IMR-90 (cell line): ENCODE measurements around the gene ZSCAN5A. TPM values are rescaled to one million over a fixed set of nuclear protein-coding genes. Genes with fewer than 3 reads are reported as not detected.

Source experiments
- ATAC-seq: fragments of 200-7000 bp; cut with Tn5 transposase; 2 replicates; pipeline ENCODE4 v1.9.1; 2020; ENCODE audit warnings: low read depth, mild to moderate bottlenecking, moderate library complexity
- BruUV-seq: library from RNA; stranded (reverse); fragments of 400-500 nt; replicated peaks from 2 replicates; lab custom pipeline; 2021; lab: Mats Ljungman, UMichigan
- CTCF ChIA-PET: fragments of 300-600 bp; formaldehyde crosslinking; extraction: SDS; loops from one replicate; lab custom pipeline; 2021; ENCODE audit warnings: antibody characterized with exemption; lab: Yijun Ruan, JAX
- POLR2A ChIA-PET: fragments of 300-600 bp; sonication (Branson Sonifier 250); formaldehyde crosslinking; loops from one replicate; lab custom pipeline; 2022; ENCODE audit warnings: antibody characterized with exemption; ENCODE audit not compliant: unreplicated experiment; lab: Charles Lee
- DNase-seq: peaks from one replicate; pipeline ENCODE4 v3.0.0; 2013
- H2AFZ ChIP-seq: replicated peaks from 2 replicates; pipeline ENCODE3; 2013; ENCODE audit warnings: low read length, mild to moderate bottlenecking; ENCODE audit not compliant: poor library complexity
- H2AK5ac ChIP-seq: 2 replicates; pipeline ENCODE4 v1.6.1; 2013; ENCODE audit warnings: low read depth, low read length, inconsistent platforms
- H2AK9ac ChIP-seq: replicated peaks from 2 replicates; pipeline ENCODE3; 2013; ENCODE audit warnings: mild to moderate bottlenecking, low read depth, low read length, moderate library complexity; ENCODE audit not compliant: poor library complexity
- H2BK120ac ChIP-seq: 2 replicates; pipeline ENCODE4 v1.6.1; 2013; ENCODE audit warnings: low read depth, low read length, inconsistent platforms
- H2BK15ac ChIP-seq: 3 replicates; pipeline ENCODE4 v1.6.1; 2013; ENCODE audit warnings: low read depth, low read length, inconsistent platforms
- H2BK20ac ChIP-seq: 2 replicates; pipeline ENCODE4 v1.6.1; 2013; ENCODE audit warnings: low read depth, mild to moderate bottlenecking, inconsistent platforms, low read length, moderate library complexity
- H2BK5ac ChIP-seq: 2 replicates; pipeline ENCODE4 v1.6.1; 2013; ENCODE audit warnings: mild to moderate bottlenecking, low read depth, low read length, inconsistent platforms; ENCODE audit not compliant: poor library complexity, severe bottlenecking
- H3K14ac ChIP-seq: replicated peaks from 2 replicates; pipeline ENCODE4 v1.6.1; 2013; ENCODE audit warnings: low read depth, low read length, inconsistent platforms
- H3K18ac ChIP-seq: 2 replicates; pipeline ENCODE4 v1.6.1; 2013; ENCODE audit warnings: low read depth, low read length, control low read depth
- H3K23ac ChIP-seq: 2 replicates; pipeline ENCODE4 v1.6.1; 2013; ENCODE audit warnings: low read depth, low read length, inconsistent platforms
- H3K27ac ChIP-seq: 2 replicates; pipeline ENCODE4 v1.5.1; 2013; ENCODE audit warnings: mild to moderate bottlenecking, control low read depth, low read length; ENCODE audit not compliant: insufficient read depth
- H3K27me3 ChIP-seq: 2 replicates; pipeline ENCODE4 v1.6.1; 2013; ENCODE audit warnings: low read length; ENCODE audit not compliant: control insufficient read depth, insufficient read depth
- H3K36me3 ChIP-seq: 2 replicates; pipeline ENCODE4 v1.6.1; 2013; ENCODE audit warnings: low read length, mixed read lengths; ENCODE audit not compliant: control insufficient read depth, insufficient read depth
- H3K4ac ChIP-seq: 2 replicates; pipeline ENCODE4 v1.6.1; 2013; ENCODE audit warnings: low read depth, low read length, inconsistent platforms
- H3K4me1 ChIP-seq: 2 replicates; pipeline ENCODE4 v1.6.1; 2013; ENCODE audit warnings: low read length, mixed read lengths; ENCODE audit not compliant: control insufficient read depth, insufficient read depth
- H3K4me2 ChIP-seq: 2 replicates; pipeline ENCODE4 v1.6.1; 2013; ENCODE audit warnings: low read depth, mild to moderate bottlenecking, control low read depth, low read length, moderate library complexity
- H3K4me3 ChIP-seq: 2 replicates; pipeline ENCODE4 v1.5.1; 2013; ENCODE audit warnings: low read depth, mild to moderate bottlenecking, control low read depth, low read length, moderate library complexity; ENCODE audit not compliant: insufficient read depth
- H3K56ac ChIP-seq: 2 replicates; pipeline ENCODE4 v1.6.1; 2013; ENCODE audit warnings: low read length, inconsistent platforms; ENCODE audit not compliant: insufficient read depth; ENCODE audit errors: extremely low read depth
- H3K79me1 ChIP-seq, 2 experiments: 2 replicates each; pipeline ENCODE4 v1.6.1; 2013; ENCODE audit warnings: low read length in 2 of 2, inconsistent platforms in 1 of 2, low read depth in 1 of 2
- H3K9ac ChIP-seq: 2 replicates; pipeline ENCODE4 v1.6.1; 2013; ENCODE audit warnings: low read depth, low read length, control low read depth
- H3K9me1 ChIP-seq: 2 replicates; pipeline ENCODE4 v1.6.1; 2013; ENCODE audit warnings: low read length, inconsistent platforms; ENCODE audit not compliant: insufficient read depth
- H3K9me3 ChIP-seq: 2 replicates; pipeline ENCODE4 v1.6.1; 2013; ENCODE audit warnings: low read length; ENCODE audit not compliant: control insufficient read depth, insufficient read depth
- H4K20me1 ChIP-seq: 2 replicates; pipeline ENCODE4 v1.6.1; 2013; ENCODE audit warnings: low read length, inconsistent platforms; ENCODE audit not compliant: insufficient read depth
- H4K5ac ChIP-seq: 2 replicates; pipeline ENCODE4 v1.6.1; 2013; ENCODE audit warnings: mild to moderate bottlenecking, low read depth, low read length, control low read depth
- H4K8ac ChIP-seq, 2 experiments: 2 replicates each; pipeline ENCODE4 v1.6.1; 2013; ENCODE audit warnings: low read depth in 2 of 2, low read length in 2 of 2, control low read depth in 1 of 2, inconsistent platforms in 1 of 2
- H4K91ac ChIP-seq: 2 replicates; pipeline ENCODE4 v1.6.1; 2013; ENCODE audit warnings: low read depth, low read length, inconsistent platforms; ENCODE audit not compliant: insufficient read depth
- BHLHE40 ChIP-seq: fragments of 150-350 bp; IDR thresholded peaks from 2 replicates; pipeline ENCODE4 v1.6.1; 2016; ENCODE audit warnings: mild to moderate bottlenecking, low read depth, low read length
- CEBPB ChIP-seq: IDR thresholded peaks from 2 replicates; pipeline ENCODE4 v1.6.1; 2012; ENCODE audit warnings: low read depth, low read length, improper control_type of control experiment
- CHD1 ChIP-seq: IDR thresholded peaks from 2 replicates; pipeline ENCODE4 v1.6.1; 2012; ENCODE audit warnings: low read depth, low read length, improper control_type of control experiment
- FOS ChIP-seq: fragments of 150-350 bp; IDR thresholded peaks from 2 replicates; pipeline ENCODE4 v1.6.1; 2016; ENCODE audit warnings: low read depth, low read length
- MAFK ChIP-seq: IDR thresholded peaks from 2 replicates; pipeline ENCODE4 v1.6.1; 2012; ENCODE audit warnings: low read depth, low read length, improper control_type of control experiment
- MAZ ChIP-seq: IDR thresholded peaks from 2 replicates; pipeline ENCODE4 v1.6.1; 2012; ENCODE audit warnings: low read depth, mild to moderate bottlenecking, low read length, improper control_type of control experiment, moderate library complexity, borderline replicate concordance
- MXI1 ChIP-seq: IDR thresholded peaks from 2 replicates; pipeline ENCODE4 v1.6.1; 2012; ENCODE audit warnings: low read depth, mild to moderate bottlenecking, low read length, moderate library complexity, borderline replicate concordance
- NFE2L2 ChIP-seq: fragments of 150-350 bp; IDR thresholded peaks from 2 replicates; pipeline ENCODE4 v1.6.1; 2016; ENCODE audit warnings: low read depth, mild to moderate bottlenecking, low read length
- POLR2A ChIP-seq: IDR thresholded peaks from 2 replicates; pipeline ENCODE4 v1.6.1; 2012; ENCODE audit warnings: mild to moderate bottlenecking, low read depth, low read length
- RAD21 ChIP-seq: IDR thresholded peaks from 2 replicates; pipeline ENCODE4 v1.6.1; 2012; ENCODE audit warnings: low read length, improper control_type of control experiment
- RCOR1 ChIP-seq: IDR thresholded peaks from 2 replicates; pipeline ENCODE4 v1.6.1; 2012; ENCODE audit warnings: mild to moderate bottlenecking, low read length, improper control_type of control experiment; ENCODE audit not compliant: insufficient replicate concordance
- RFX5 ChIP-seq: IDR thresholded peaks from 2 replicates; pipeline ENCODE4 v1.8.0; 2012; ENCODE audit warnings: low read depth, mild to moderate bottlenecking, low read length, moderate library complexity
- SMC3 ChIP-seq: fragments of 150-350 bp; IDR thresholded peaks from 2 replicates; pipeline ENCODE4 v1.6.1; 2016; ENCODE audit warnings: low read depth, mild to moderate bottlenecking, antibody characterized with exemption, low read length, moderate library complexity
- WGBS, 2 experiments: methylation state at CpG; one replicate each; pipeline versions ENCODE4 v1.1.5 to v1.1.7; 2013; ENCODE audit warnings: missing lambda C conversion rate in 2 of 2; ENCODE audit not compliant: insufficient read length in 1 of 2; ENCODE audit errors: extremely low coverage in 2 of 2; 5-methylcytosine and 5-hydroxymethylcytosine counted together
- dilution Hi-C: fragments of 300-500 bp; cut with HindIII; formaldehyde crosslinking; loops from one replicate; pipeline ENCODE4 v1.14.3; 2018; ENCODE audit warnings: low sequenced_read_pairs; ENCODE audit not compliant: unreplicated experiment
- in situ Hi-C: fragments of 300-500 bp; cut with MboI; formaldehyde crosslinking; loops from 3 replicates; pipeline ENCODE4 v1.14.3; 2019; ENCODE audit warnings: low sequenced_read_pairs, inconsistent platforms, mixed read lengths
- intact Hi-C: fragments of 100-400 bp; cut with micrococcal nuclease; formaldehyde crosslinking; loops from 2 replicates; pipeline ENCODE4 v1.10.0; 2022
- polyA plus RNA-seq, 3 experiments: library from polyadenylated mRNA; depleted of rRNA; stranded (reverse); fragments of >200 nt; gene quantifications; 2 replicates each; pipeline ENCODE4 v1.2.3, GENCODE V29; 2012; ENCODE audit warnings: low replicate concordance in 1 of 3
- total RNA-seq: library from RNA; depleted of rRNA; stranded (reverse); fragments of >200 nt; gene quantifications from 2 replicates; pipeline ENCODE4 v1.2.3, GENCODE V29; 2012
- TF ChIP-seq, protein P1 (sequence below): conservative IDR thresholded peaks from 2 replicates; pipeline ENCODE4 v1.5.1; 2012; ENCODE audit warnings: mild to moderate bottlenecking, low read depth, low read length, improper control_type of control experiment
- TF ChIP-seq, protein P2 (sequence below): fragments of 150-350 bp; IDR thresholded peaks from 2 replicates; pipeline ENCODE4 v1.6.1; 2017; ENCODE audit warnings: mild to moderate bottlenecking, antibody characterized with exemption, low read length, low read depth
- TF ChIP-seq, protein P3 (sequence below): fragments of 150-350 bp; IDR thresholded peaks from 2 replicates; pipeline ENCODE4 v1.6.1; 2016; ENCODE audit warnings: low read depth, mild to moderate bottlenecking, low read length, moderate library complexity, borderline replicate concordance

The ZSCAN5A gene
- total and polyA plus RNA-seq, 2 of the 4 experiments (the other 2 are of a cell fraction): 4.3 to 5.0 TPM

DNA sequence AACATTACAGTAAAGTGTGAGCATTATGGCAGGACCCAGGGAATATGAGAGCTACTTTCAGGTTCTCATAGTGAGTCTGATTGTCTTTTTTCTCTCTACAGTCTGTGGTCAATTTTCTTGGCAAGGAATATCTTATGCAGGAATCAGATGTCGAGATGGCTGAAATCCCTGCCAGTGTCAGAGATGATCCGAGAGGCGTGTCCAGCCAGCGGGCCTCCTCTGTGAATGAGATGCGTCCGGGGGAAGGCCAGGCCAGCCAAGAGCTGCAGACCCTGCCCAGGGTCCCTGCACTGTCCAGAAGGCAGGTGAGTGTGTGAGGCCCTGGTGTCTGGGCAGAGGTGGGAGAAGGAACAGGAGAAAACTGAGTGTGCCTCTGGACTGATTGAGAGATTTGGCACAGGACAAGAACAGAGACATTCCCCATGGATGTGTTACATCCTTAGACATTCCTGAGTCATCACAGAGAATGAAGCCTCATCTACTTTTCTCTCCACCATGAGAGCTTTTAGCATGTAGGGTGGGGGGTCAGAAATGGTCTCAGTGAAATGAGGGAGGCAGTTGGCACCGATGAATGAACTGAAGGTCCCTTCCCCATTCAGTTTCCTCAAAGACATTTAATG lies 69.4 kb downstream of the ZSCAN5A start:
- H3K9me3 ChIP-seq: peaks cover 11% of the 10 kb centered on the region
- in situ Hi-C loops (no loop called here), dilution Hi-C loops (no loop called here), intact Hi-C loops (no loop called here)
- no peak overlapping the region for H3K27ac ChIP-seq
- DNase-seq: peak; percentile 33
- H3K18ac ChIP-seq: no peak overlapping the region
- H3K14ac ChIP-seq: no peak overlapping the region
- no peak overlapping the region for H4K5ac ChIP-seq
- no TSS peak for BruUV-seq
- no peak overlapping the region for H3K9ac ChIP-seq
- no peak overlapping the region for H2BK120ac ChIP-seq
- no peaks in the 10 kb centered on the region for H3K79me1 ChIP-seq
- POLR2A ChIA-PET: no interaction called here
- H3K36me3 ChIP-seq: no peaks in the 10 kb centered on the region
- H2AK9ac ChIP-seq: no peak overlapping the region
- H3K4me2 ChIP-seq: no peak overlapping the region
- no peak overlapping the region for H3K23ac ChIP-seq
- H3K9me1 ChIP-seq: no peaks in the 10 kb centered on the region
- no peak overlapping the region for H3K4me3 ChIP-seq
- TF ChIP-seq MAZ: no peak
- no peak for TF ChIP-seq CEBPB
- TF ChIP-seq MAFK: no peak
- TF ChIP-seq RFX5: no peak
- TF ChIP-seq MXI1: no peak
- no peak for TF ChIP-seq CHD1
- no peak for TF ChIP-seq FOS
- TF ChIP-seq RCOR1: no peak
- TF ChIP-seq, protein P1, sequence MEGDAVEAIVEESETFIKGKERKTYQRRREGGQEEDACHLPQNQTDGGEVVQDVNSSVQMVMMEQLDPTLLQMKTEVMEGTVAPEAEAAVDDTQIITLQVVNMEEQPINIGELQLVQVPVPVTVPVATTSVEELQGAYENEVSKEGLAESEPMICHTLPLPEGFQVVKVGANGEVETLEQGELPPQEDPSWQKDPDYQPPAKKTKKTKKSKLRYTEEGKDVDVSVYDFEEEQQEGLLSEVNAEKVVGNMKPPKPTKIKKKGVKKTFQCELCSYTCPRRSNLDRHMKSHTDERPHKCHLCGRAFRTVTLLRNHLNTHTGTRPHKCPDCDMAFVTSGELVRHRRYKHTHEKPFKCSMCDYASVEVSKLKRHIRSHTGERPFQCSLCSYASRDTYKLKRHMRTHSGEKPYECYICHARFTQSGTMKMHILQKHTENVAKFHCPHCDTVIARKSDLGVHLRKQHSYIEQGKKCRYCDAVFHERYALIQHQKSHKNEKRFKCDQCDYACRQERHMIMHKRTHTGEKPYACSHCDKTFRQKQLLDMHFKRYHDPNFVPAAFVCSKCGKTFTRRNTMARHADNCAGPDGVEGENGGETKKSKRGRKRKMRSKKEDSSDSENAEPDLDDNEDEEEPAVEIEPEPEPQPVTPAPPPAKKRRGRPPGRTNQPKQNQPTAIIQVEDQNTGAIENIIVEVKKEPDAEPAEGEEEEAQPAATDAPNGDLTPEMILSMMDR: no peak
- TF ChIP-seq, protein P2, sequence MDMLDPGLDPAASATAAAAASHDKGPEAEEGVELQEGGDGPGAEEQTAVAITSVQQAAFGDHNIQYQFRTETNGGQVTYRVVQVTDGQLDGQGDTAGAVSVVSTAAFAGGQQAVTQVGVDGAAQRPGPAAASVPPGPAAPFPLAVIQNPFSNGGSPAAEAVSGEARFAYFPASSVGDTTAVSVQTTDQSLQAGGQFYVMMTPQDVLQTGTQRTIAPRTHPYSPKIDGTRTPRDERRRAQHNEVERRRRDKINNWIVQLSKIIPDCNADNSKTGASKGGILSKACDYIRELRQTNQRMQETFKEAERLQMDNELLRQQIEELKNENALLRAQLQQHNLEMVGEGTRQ: no peak
- no peak for TF ChIP-seq BHLHE40
- no peak for TF ChIP-seq POLR2A
- TF ChIP-seq, protein P3, sequence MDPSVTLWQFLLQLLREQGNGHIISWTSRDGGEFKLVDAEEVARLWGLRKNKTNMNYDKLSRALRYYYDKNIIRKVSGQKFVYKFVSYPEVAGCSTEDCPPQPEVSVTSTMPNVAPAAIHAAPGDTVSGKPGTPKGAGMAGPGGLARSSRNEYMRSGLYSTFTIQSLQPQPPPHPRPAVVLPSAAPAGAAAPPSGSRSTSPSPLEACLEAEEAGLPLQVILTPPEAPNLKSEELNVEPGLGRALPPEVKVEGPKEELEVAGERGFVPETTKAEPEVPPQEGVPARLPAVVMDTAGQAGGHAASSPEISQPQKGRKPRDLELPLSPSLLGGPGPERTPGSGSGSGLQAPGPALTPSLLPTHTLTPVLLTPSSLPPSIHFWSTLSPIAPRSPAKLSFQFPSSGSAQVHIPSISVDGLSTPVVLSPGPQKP: no peak
- TF ChIP-seq SMC3: no peak
- no peak for TF ChIP-seq NFE2L2
- TF ChIP-seq RAD21: no peak
- H3K56ac ChIP-seq: no peak overlapping the region
- H2BK15ac ChIP-seq: no peak overlapping the region
- no peak overlapping the region for H4K91ac ChIP-seq
- CTCF ChIA-PET: no interaction called here
- 74% methylated on average over 4 of the region's 7 CpGs; no CpG with 5 or more reads in 1 of the 2 experiments for WGBS, 2 experiments
- ATAC-seq: peak; percentile 63
- H4K20me1 ChIP-seq: no peaks in the 10 kb centered on the region
- H3K4ac ChIP-seq: no peak overlapping the region
- no peak overlapping the region for H2AK5ac ChIP-seq
- no peak overlapping the region for H4K8ac ChIP-seq
- H2BK5ac ChIP-seq: no peak overlapping the region
- no peak overlapping the region for H2AFZ ChIP-seq
- H3K27me3 ChIP-seq: no peaks in the 10 kb centered on the region
- H3K4me1 ChIP-seq: no peaks in the 10 kb centered on the region
- no peak overlapping the region for H2BK20ac ChIP-seq
